Naive thymus-derived CD4-positive, alpha-beta T cell (primary cell): ENCODE measurements around the gene FHIT. TPM values are rescaled to one million over a fixed set of nuclear protein-coding genes. Genes with fewer than 3 reads are reported as not detected.

Experiments
- ATAC-seq: fragments of 150-1000 bp; cut with Tn5 transposase; 2 replicates; pipeline ENCODE4 v1.10.0; 2021; ENCODE audit warnings: mild to moderate bottlenecking, moderate library complexity
- CTCF ChIA-PET: fragments of 350-600 bp; sonication (Branson Sonifier 250); formaldehyde crosslinking; loops from one replicate; lab custom pipeline; 2021; ENCODE audit warnings: antibody characterized with exemption; lab: Charles Lee
- POLR2A ChIA-PET: fragments of 350-600 bp; sonication (Branson Sonifier 250); formaldehyde crosslinking; loops from one replicate; lab custom pipeline; 2021; ENCODE audit warnings: antibody characterized with exemption, inconsistent platforms; lab: Charles Lee
- DNase-seq, 9 donors: peaks; one replicate each; pipeline versions ENCODE4 v3.0.0 to v3.0.0-alpha.2; 2020 to 2022; ENCODE audit warnings: mixed read lengths in 1 of 9
- H3K27ac ChIP-seq: one replicate; pipeline ENCODE4 v1.7.0; 2013; ENCODE audit warnings: mild to moderate bottlenecking, low read depth, low read length, moderate library complexity
- H3K27me3 ChIP-seq, 2 donors: one replicate each; pipeline ENCODE4 v1.7.0; 2013; ENCODE audit warnings: low read length in 2 of 2, mild to moderate bottlenecking in 2 of 2, moderate library complexity in 2 of 2; ENCODE audit not compliant: control insufficient read depth in 2 of 2, insufficient read depth in 2 of 2
- H3K36me3 ChIP-seq, 3 experiments: 1 replicate in 2 of 3; 2 replicates in 1 of 3; pipeline ENCODE4 v1.7.0; 2013; ENCODE audit warnings: low read length in 3 of 3, mild to moderate bottlenecking in 3 of 3, moderate library complexity in 1 of 3; ENCODE audit not compliant: insufficient read depth in 3 of 3, control insufficient read depth in 2 of 3
- H3K4me1 ChIP-seq, 2 donors: one replicate each; pipeline ENCODE4 v1.7.0; 2013; ENCODE audit warnings: low read length in 2 of 2, mild to moderate bottlenecking in 2 of 2, moderate library complexity in 1 of 2; ENCODE audit not compliant: control insufficient read depth in 2 of 2, insufficient read depth in 2 of 2
- H3K4me3 ChIP-seq: 2 replicates; pipeline ENCODE4 v1.7.0; 2013; ENCODE audit warnings: mild to moderate bottlenecking, low read length
- H3K9me3 ChIP-seq, 3 experiments: 1 replicate in 2 of 3; 2 replicates in 1 of 3; pipeline ENCODE4 v1.7.0; 2013; ENCODE audit warnings: low read length in 3 of 3; ENCODE audit not compliant: control insufficient read depth in 2 of 3
- H3K27ac Mint-ChIP-seq, 9 donors: one replicate each; pipeline ENCODE4 v1.8.0; 2020 to 2022; ENCODE audit warnings: mixed read lengths in 9 of 9, mild to moderate bottlenecking in 8 of 9, moderate library complexity in 5 of 9, inconsistent platforms in 2 of 9
- H3K27me3 Mint-ChIP-seq, 5 donors: one replicate each; pipeline ENCODE4 v1.8.0; 2021 to 2022; ENCODE audit warnings: mixed read lengths in 5 of 5, mild to moderate bottlenecking in 1 of 5
- H3K36me3 Mint-ChIP-seq, 5 donors: one replicate each; pipeline ENCODE4 v1.8.0; 2020 to 2022; ENCODE audit warnings: mixed read lengths in 5 of 5, mild to moderate bottlenecking in 3 of 5, inconsistent platforms in 1 of 5
- H3K4me1 Mint-ChIP-seq, 7 donors: one replicate each; pipeline ENCODE4 v1.8.0; 2020 to 2022; ENCODE audit warnings: mixed read lengths in 7 of 7, mild to moderate bottlenecking in 3 of 7, inconsistent platforms in 1 of 7
- H3K4me3 Mint-ChIP-seq, 10 donors: one replicate each; pipeline ENCODE4 v1.8.0; 2020 to 2022; ENCODE audit warnings: mild to moderate bottlenecking in 10 of 10, mixed read lengths in 10 of 10, moderate library complexity in 6 of 10, inconsistent platforms in 2 of 10
- H3K9me3 Mint-ChIP-seq, 11 donors: one replicate each; pipeline ENCODE4 v1.8.0; 2020 to 2022; ENCODE audit warnings: mixed read lengths in 11 of 11, mild to moderate bottlenecking in 4 of 11, inconsistent platforms in 1 of 11, moderate library complexity in 1 of 11
- intact Hi-C, 2 donors: fragments of 100-400 bp; cut with micrococcal nuclease; formaldehyde crosslinking; loops; one replicate each; pipeline ENCODE4 v1.15.1; 2023
- polyA plus RNA-seq, 2 donors: library from polyadenylated mRNA; unstranded; fragments of 300-500 nt; fragmentation: Illumina TruSeq; gene quantifications; one replicate each; pipeline ENCODE4 v1.2.3, GENCODE V29; 2021
- total RNA-seq, 6 experiments: library from RNA in 5 of 6; stranded (reverse) in 5 of 6; gene quantifications; 1 replicate in 5 of 6; 2 replicates in 1 of 6; pipeline ENCODE4 v1.2.3 and lab custom pipeline; 2021 to 2026

Gene FHIT
- total and polyA plus RNA-seq, 7 experiments from 2014 or later, result 51.2 to 230 (median 152) TPM

DNA sequence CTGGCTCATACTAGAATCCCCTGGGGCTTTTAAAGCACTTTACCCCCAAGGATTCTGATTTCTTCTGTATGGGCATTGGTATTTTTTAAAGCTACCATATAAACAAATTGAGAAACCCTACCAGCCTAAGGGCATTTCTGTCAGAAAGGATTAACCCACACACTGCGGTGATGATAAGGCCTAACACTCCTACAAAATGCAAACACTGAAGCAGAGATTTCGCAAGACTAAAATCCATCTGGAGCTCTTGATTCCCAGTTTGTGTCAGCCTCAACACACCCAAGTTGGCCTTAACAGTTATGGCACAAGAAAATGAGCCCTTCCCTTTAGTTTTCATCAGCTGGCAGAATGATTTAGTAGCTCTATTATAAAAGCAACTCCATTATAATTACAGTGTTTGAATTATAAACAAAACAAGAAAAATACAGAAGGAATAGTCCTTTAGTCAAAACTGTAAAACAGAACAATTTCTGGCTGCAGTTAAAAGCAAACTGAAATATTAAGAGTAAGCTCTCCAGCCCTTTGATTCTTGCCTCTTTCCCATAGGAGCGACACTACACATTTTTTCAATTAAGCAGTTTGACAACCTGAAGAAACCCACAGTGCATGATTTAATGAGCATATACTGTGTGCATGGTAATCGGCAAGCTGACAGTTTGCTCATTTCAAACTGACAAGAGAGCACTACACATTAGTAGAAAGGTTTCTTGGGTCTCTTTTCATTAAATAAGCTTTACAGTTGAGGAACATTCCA, 441.2 kb downstream of the FHIT start:
- intact Hi-C loops, result no loop called here
- H3K27ac Mint-ChIP-seq, result no peak overlapping the region
- H3K36me3 Mint-ChIP-seq, result no peaks in the 10 kb centered on the region
- POLR2A ChIA-PET, result no interaction called here
- no peak for DNase-seq
- H3K9me3 Mint-ChIP-seq, result peaks cover 0 to 8% (median 0%) of the 10 kb centered on the region in 11 donors
- no peaks in the 10 kb centered on the region for H3K9me3 ChIP-seq
- CTCF ChIA-PET, result no interaction called here
- H3K4me1 Mint-ChIP-seq, result no peaks in the 10 kb centered on the region
- H3K4me3 ChIP-seq, result no peak overlapping the region
- ATAC-seq, result no peak
- no peaks in the 10 kb centered on the region for H3K4me1 ChIP-seq
- H3K27ac ChIP-seq, result no peak overlapping the region
- H3K4me3 Mint-ChIP-seq, result no peak overlapping the region
- no peaks in the 10 kb centered on the region for H3K27me3 ChIP-seq
- H3K36me3 ChIP-seq, result no peaks in the 10 kb centered on the region
- H3K27me3 Mint-ChIP-seq, result no peaks in the 10 kb centered on the region

DNA sequence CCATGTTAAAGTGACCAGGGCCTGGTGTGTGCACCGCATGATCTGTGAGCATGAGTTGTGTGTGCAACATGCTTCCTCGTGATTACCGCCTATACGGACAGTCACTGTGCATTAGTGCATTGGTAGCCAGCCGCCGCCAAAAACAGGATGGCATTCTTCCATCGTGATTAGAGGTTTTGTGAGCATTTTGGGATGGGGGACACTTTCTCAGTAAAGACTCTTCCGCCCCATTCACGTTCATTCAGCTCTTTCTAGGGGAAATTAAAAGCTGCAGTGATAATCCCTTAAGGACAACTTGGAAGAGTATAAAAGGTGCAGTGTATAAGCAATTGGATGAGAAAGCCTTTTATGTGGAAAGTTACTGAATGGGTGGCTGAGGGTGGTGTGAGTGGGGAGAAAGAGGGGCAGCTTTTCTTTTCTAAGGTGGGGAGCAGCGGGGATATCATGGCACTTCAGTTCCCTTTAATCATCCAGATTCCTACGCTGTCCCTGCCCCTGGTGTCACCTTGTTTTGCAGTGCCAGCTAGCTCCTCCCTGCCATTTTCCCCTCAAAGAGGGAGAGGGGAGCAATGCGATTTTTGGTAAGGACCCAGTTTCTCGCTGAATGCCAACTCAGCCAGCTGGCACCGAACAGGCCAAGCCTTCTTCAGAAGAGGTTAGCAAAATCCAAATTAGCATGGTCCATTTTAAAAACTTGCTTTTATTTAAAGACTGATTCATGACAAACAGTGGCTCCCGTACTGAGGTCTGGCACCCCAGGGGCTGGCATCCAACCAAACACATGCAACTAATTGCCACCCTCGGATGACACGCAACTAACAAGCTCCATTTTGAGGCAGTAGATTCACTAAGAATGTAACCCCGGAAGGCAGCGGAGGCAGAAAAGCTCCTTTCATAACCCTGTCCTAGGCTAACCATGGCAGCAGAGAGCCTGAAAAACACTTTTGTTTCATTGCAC, 447.8 kb downstream of the FHIT start:
- Mint-ChIP-seq H3K4me3 (no peak overlapping the region), H3K27ac (no peak overlapping the region), H3K27me3 (no peaks in the 10 kb centered on the region), H3K36me3 (no peaks in the 10 kb centered on the region), H3K4me1 (no peaks in the 10 kb centered on the region), H3K9me3 (peaks cover 0 to 9% (median 0%) of the 10 kb centered on the region in 11 donors)
- DNase-seq (no peak), ATAC-seq (no peak)
- Histone ChIP-seq H3K27me3 (no peaks in the 10 kb centered on the region), H3K9me3 (no peaks in the 10 kb centered on the region), H3K4me3 (no peak overlapping the region), H3K27ac (no peak overlapping the region), H3K4me1 (no peaks in the 10 kb centered on the region), H3K36me3 (no peaks in the 10 kb centered on the region)
- CTCF ChIA-PET, result no interaction called here
- POLR2A ChIA-PET, result no interaction called here
- intact Hi-C loops, result no loop called here

DNA sequence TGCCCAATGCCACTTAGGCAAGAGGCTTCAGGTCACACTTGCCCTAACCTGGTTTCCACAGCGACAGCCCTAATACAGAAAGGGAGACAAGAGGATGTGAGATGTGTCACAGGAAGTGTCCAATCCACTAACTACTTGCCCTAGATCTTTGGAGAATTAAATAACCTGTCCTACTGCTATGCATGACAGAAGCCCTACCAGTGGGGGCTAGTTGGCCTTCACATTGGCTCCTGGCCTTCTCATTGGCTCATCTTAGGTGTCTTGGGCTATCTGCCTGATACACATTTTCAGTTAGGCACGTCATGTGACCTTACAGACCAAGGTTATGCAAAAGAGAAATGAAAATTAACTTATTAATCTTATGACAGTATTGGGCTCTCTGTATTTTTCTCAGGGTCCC, 449.9 kb downstream of the FHIT start:
- H3K36me3 ChIP-seq, result no peaks in the 10 kb centered on the region
- Mint-ChIP-seq H3K27ac (no peak overlapping the region), H3K27me3 (no peaks in the 10 kb centered on the region), H3K4me1 (no peaks in the 10 kb centered on the region), H3K4me3 (no peak overlapping the region), H3K9me3 (peaks cover 0 to 9% (median 0%) of the 10 kb centered on the region in 11 donors), H3K36me3 (no peaks in the 10 kb centered on the region)
- H3K9me3 ChIP-seq, result no peaks in the 10 kb centered on the region
- H3K27ac ChIP-seq, result no peak overlapping the region
- no peak for DNase-seq
- no peaks in the 10 kb centered on the region for H3K4me1 ChIP-seq
- POLR2A ChIA-PET, result no interaction called here
- ATAC-seq, result no peak
- intact Hi-C loops, result no loop called here
- H3K4me3 ChIP-seq, result no peak overlapping the region
- H3K27me3 ChIP-seq, result no peaks in the 10 kb centered on the region
- CTCF ChIA-PET, result no interaction called here

DNA sequence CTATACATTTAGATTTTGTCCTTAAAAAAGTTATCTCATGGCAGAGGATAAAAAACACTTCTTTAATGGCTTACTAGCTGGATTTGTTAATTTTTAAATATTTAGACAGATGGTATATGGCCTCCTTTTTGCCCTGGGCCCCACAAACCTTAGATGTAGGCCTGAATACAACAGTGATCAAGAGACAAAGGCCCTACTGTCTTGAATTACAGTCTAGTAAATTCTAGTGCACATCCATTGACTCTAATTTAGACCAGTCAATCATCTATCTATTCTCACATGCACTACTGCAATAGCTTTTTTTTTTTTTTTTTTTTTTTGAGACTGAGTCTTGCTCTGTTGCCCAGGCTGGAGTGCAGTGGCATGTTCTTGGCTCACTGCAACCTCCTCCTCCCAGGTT, 452.8 kb downstream of the FHIT start:
- Histone ChIP-seq H3K4me3 (no peak overlapping the region), H3K4me1 (no peaks in the 10 kb centered on the region), H3K27ac (no peak overlapping the region), H3K36me3 (no peaks in the 10 kb centered on the region), H3K27me3 (no peaks in the 10 kb centered on the region), H3K9me3 (no peaks in the 10 kb centered on the region)
- H3K9me3 Mint-ChIP-seq, result peaks cover 0 to 6% (median 0%) of the 10 kb centered on the region in 11 donors
- H3K27me3 Mint-ChIP-seq, result no peaks in the 10 kb centered on the region
- no peak for DNase-seq
- no peak overlapping the region for H3K27ac Mint-ChIP-seq
- no peak for ATAC-seq
- ChIA-PET POLR2A (no interaction called here), CTCF (no interaction called here)
- H3K36me3 Mint-ChIP-seq, result peaks cover 0 to 4% (median 0%) of the 10 kb centered on the region in 5 donors
- H3K4me1 Mint-ChIP-seq, result no peaks in the 10 kb centered on the region
- intact Hi-C loops, result no loop called here
- no peak overlapping the region for H3K4me3 Mint-ChIP-seq

DNA sequence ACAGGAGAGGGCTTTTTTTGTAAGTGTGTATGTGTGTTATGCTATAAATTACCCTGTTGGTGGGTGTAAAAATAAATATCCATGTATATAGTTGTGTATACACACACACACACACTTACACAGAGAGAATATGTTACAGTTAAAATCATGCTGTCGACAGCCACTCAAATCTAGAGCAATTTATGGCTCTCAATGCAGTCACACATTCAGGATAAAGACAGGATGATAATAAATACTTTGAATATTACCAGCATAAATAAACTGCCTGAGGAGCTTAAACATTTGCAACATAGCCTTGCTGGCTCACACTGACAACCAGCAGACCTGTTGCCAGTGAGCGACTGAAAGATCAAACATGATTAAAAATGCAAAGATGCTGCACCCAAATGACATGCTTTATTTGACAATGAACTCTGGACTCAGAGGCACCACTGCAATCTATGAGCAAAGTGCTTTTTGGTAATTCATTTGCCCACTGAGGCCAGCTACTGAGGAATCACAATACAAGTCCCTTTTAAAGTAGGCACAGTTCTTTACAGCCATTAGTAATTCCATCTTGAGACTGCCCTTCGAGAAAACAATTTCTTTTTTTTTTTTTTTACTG, 458.9 kb downstream of the FHIT start:
- no peak overlapping the region for H3K4me3 ChIP-seq
- no peaks in the 10 kb centered on the region for H3K9me3 ChIP-seq
- H3K36me3 ChIP-seq, result no peaks in the 10 kb centered on the region
- intact Hi-C loops, result no loop called here
- Mint-ChIP-seq H3K9me3 (no peaks in the 10 kb centered on the region), H3K4me3 (no peak overlapping the region), H3K4me1 (no peaks in the 10 kb centered on the region), H3K27me3 (no peaks in the 10 kb centered on the region), H3K27ac (no peak overlapping the region), H3K36me3 (peaks cover 0 to 4% (median 0%) of the 10 kb centered on the region in 5 donors)
- ChIA-PET CTCF (interaction anchor here (0.7 kb wide), 1 partner anchor 1409 kb away, joined by 5 read pairs; no protein-coding TSS in a partner anchor), POLR2A (no interaction called here)
- no peak overlapping the region for H3K27ac ChIP-seq
- DNase-seq, result no peak
- no peaks in the 10 kb centered on the region for H3K27me3 ChIP-seq
- no peak for ATAC-seq
- H3K4me1 ChIP-seq, result no peaks in the 10 kb centered on the region

DNA sequence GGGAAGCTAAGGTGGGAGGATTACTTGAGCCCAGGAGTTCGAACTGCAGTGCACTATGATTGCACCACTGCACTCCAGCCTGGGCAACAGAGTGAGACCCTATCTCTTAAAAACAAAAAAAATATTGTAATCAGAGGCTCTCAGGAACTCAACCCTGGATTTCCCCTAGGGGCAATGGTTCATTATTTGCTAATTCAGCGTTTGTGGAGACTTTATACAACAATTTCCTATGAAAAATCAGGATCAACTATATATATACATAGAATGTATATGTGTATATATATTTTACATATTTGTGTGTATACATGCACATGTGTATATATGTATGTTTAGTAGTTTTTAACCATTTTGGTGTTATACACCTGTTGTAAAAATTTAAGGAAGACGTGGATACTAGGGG, 463.1 kb downstream of the FHIT start:
- Mint-ChIP-seq H3K27ac (no peak overlapping the region), H3K27me3 (no peaks in the 10 kb centered on the region)

More for the DNA sequence above, 463.1 kb downstream of the FHIT start:
- intact Hi-C loops, result no loop called here
- H3K4me1 ChIP-seq, result no peaks in the 10 kb centered on the region
- no peak for ATAC-seq
- ChIA-PET POLR2A (no interaction called here), CTCF (no interaction called here)
- DNase-seq, result no peak
- Mint-ChIP-seq H3K4me3 (no peak overlapping the region), H3K9me3 (peaks cover 0 to 15% (median 4%) of the 10 kb centered on the region in 11 donors), H3K36me3 (peaks cover 0 to 4% (median 0%) of the 10 kb centered on the region in 5 donors), H3K4me1 (no peaks in the 10 kb centered on the region)
- no peaks in the 10 kb centered on the region for H3K27me3 ChIP-seq
- no peaks in the 10 kb centered on the region for H3K9me3 ChIP-seq
- no peaks in the 10 kb centered on the region for H3K36me3 ChIP-seq
- no peak overlapping the region for H3K27ac ChIP-seq
- no peak overlapping the region for H3K4me3 ChIP-seq
